ENCODE measurements around the gene USHBP1. TPM values are rescaled to one million over a fixed set of nuclear protein-coding genes. Genes with fewer than 3 reads are reported as not detected.

Gene USHBP1
- total RNA-seq, 1 donor from 2014 or later: 20.4 TPM

GRCh38 chr19:17242431-17243208 is 21.9 kb downstream of the USHBP1 start:
- Histone ChIP-seq H3K4me3 (no peak overlapping the region), H3K4me1 (peaks cover 47% of the 10 kb centered on the region), H3K27ac (peak overlapping the region; percentile 85), H3K36me3 (peaks cover 0 to 15% of the 10 kb centered on the region in 2 donors), H3K9me3 (no peaks in the 10 kb centered on the region), H3K27me3 (no peaks in the 10 kb centered on the region)
- intact Hi-C loops (cut with DNase I): no loop called here
- TF ChIP-seq POLR2AphosphoS5 (IDR thresholded peaks at IDR 0.05; ENCODE audit: insufficient read depth in 1 of 2, low read depth in 1 of 2): no peak
- TF ChIP-seq, protein P1, sequence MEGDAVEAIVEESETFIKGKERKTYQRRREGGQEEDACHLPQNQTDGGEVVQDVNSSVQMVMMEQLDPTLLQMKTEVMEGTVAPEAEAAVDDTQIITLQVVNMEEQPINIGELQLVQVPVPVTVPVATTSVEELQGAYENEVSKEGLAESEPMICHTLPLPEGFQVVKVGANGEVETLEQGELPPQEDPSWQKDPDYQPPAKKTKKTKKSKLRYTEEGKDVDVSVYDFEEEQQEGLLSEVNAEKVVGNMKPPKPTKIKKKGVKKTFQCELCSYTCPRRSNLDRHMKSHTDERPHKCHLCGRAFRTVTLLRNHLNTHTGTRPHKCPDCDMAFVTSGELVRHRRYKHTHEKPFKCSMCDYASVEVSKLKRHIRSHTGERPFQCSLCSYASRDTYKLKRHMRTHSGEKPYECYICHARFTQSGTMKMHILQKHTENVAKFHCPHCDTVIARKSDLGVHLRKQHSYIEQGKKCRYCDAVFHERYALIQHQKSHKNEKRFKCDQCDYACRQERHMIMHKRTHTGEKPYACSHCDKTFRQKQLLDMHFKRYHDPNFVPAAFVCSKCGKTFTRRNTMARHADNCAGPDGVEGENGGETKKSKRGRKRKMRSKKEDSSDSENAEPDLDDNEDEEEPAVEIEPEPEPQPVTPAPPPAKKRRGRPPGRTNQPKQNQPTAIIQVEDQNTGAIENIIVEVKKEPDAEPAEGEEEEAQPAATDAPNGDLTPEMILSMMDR (IDR thresholded peaks at IDR 0.05): no peak
- no peak for DNase-seq (ENCODE audit: extremely low spot score in 2 of 2)

- Histone ChIP-seq H3K9me3 (no peaks in the 10 kb centered on the region), H3K4me1 (peaks cover 49% of the 10 kb centered on the region), H3K27me3 (no peaks in the 10 kb centered on the region), H3K4me3 (no peak overlapping the region), H3K27ac (no peak overlapping the region), H3K36me3 (peaks cover 0 to 15% of the 10 kb centered on the region in 2 donors)
- no peak for DNase-seq (ENCODE audit: extremely low spot score in 2 of 2)
- intact Hi-C loops (cut with DNase I): no loop called here
- TF ChIP-seq, protein P1 (IDR thresholded peaks at IDR 0.05): no peak
- TF ChIP-seq POLR2A (IDR thresholded peaks at IDR 0.05): no peak
- no peak for TF ChIP-seq POLR2AphosphoS5 (IDR thresholded peaks at IDR 0.05; ENCODE audit: insufficient read depth in 1 of 2, low read depth in 1 of 2)
Observed at GRCh38 chr19:17240826-17241399, 23.6 kb downstream of the USHBP1 start.

DNA sequence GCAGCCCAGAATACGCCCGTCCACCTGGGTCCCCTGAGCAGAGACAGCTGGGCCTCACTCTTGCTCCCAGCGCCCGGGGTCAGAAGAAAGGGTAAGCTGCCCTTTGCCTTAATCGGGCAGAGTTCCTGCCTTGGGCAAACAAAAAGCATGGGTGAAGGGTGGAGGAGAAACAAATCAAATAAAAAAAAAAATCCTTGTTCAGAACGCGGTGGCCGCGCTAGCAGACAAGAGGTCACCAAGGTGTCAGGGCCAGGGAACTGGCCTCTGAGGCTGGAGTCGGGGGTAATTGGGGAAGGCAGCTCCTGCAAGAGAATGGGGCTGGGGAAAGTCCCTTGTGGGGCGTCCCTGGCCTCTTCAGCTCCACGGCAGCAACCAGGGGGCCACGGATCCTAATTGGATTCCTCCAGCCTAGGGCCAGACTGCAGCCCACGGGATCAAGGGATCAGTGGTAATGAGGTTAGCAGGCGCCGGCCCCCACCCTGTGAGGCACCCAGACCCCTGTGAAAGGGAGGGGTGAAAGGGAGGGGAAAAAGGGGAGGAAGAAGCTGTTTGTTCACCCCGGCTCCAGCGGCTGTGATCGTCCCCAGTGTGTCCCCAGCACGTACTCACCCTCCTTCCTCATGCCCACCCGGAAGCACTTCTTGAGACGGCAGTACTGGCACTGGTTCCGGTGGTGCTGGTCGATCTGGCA is 24.3 kb downstream of the USHBP1 start:
- Histone ChIP-seq H3K36me3 (peaks cover 0 to 15% of the 10 kb centered on the region in 2 donors), H3K27me3 (no peaks in the 10 kb centered on the region), H3K4me1 (peaks cover 55% of the 10 kb centered on the region), H3K27ac (no peak overlapping the region), H3K4me3 (no peak overlapping the region), H3K9me3 (no peaks in the 10 kb centered on the region)
- TF ChIP-seq, protein P1 (IDR thresholded peaks at IDR 0.05): no peak
- TF ChIP-seq POLR2A (IDR thresholded peaks at IDR 0.05): no peak
- TF ChIP-seq POLR2AphosphoS5 (IDR thresholded peaks at IDR 0.05; ENCODE audit: insufficient read depth in 1 of 2, low read depth in 1 of 2): no peak
- intact Hi-C loops (cut with DNase I): no loop called here
- no peak for DNase-seq (ENCODE audit: extremely low spot score in 2 of 2)

GRCh38 chr19:17237747-17238706 is 26.5 kb downstream of the USHBP1 start:
- no peak for DNase-seq (ENCODE audit: extremely low spot score in 2 of 2)
- intact Hi-C loops (cut with DNase I): no loop called here
- TF ChIP-seq, protein P1 (IDR thresholded peaks at IDR 0.05): no peak
- TF ChIP-seq POLR2A (IDR thresholded peaks at IDR 0.05) (no peak), POLR2AphosphoS5 (IDR thresholded peaks at IDR 0.05; ENCODE audit: insufficient read depth in 1 of 2, low read depth in 1 of 2) (no peak)

More at GRCh38 chr19:17237747-17238706, 26.5 kb downstream of the USHBP1 start:
- peaks cover 0 to 15% of the 10 kb centered on the region in 2 donors for H3K36me3 ChIP-seq
- no peaks in the 10 kb centered on the region for H3K27me3 ChIP-seq
- H3K9me3 ChIP-seq: no peaks in the 10 kb centered on the region
- no peak overlapping the region for H3K27ac ChIP-seq
- peaks cover 49% of the 10 kb centered on the region for H3K4me1 ChIP-seq
- H3K4me3 ChIP-seq: no peak overlapping the region

Measured in vagina (tissue), 2 donors.